ENCODE measurements around the gene SNRNP200.
"Not testable (repeated sequence)": the region's sequence is repeated elsewhere in the genome, so short reads cannot be mapped to it uniquely, and the experiment has no call there.

Gene SNRNP200

DNA sequence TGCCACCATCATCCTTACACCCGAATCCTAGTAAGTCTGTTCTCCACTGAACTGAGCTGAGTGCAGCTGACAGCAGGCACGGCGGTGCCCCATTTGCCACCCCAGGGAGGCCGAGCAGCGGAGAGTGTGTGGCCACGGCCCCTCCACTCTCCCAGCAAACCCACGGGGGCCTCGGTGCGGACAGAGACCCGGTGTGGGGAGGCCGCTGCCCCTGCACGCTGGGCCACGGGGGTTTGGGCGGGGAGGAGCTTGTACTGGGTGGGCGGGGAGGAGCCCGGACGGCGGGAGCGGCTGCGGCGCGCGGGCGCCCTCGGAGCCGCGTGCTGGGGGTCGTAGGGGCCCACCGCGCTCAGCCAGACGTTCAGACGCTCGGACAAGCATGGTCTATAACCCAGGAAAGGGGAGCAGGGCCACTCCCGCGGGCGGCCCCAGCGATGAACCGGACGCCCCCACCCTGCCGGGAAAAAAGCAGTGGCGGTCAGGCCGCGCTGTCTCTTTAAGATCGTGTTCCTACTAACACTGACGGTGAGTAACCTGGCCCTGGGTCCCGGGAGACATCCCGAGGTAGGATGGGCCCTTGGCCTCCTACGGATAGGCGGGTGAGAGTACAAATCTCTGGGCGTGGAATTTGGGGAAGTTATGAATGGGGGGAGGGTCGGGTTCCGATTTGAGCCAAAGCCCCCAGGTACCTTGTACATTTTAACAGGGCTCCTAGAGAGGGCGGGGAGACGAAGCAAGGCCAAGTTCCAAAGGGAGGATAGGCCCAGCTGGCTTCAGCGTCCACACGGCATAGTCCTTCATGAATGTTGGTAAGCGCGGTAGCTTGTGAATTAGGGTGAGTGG lies 19.9 kb upstream of the SNRNP200 start, which contains the start of gene ITPRIPL1:
ITPRIPL1 (plus strand) TSS at position 277 of the 843 bp plus-strand sequence; CDS start at position 800, 523 bp downstream.
- peak in 3 of 5 experiments; percentile 9 to 52 (median 21) for DNase-seq

DNA sequence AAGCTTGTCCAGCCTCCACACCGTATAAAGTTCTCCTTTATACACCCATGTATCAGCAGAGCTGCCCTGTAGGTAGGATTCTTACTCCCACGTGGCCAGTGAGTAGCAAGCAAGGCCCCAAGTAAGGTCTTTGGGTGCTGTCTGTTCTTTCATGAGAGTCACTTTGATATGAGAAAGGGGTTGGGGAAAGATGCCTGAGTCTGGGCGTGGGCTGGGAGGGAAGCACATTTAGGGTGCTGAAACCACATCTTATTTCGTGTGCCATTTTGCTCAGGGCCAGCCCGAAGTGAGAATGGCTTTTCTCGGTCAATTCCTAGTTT lies 19.3 kb upstream of the SNRNP200 start:
- peak in 2 of 5 experiments; percentile 36 to 53 for DNase-seq

GRCh38 chr2:96323849-96324248 lies 18.5 kb upstream of the SNRNP200 start:
- no peak for DNase-seq

GRCh38 chr2:96320728-96321622 lies 15.6 kb upstream of the SNRNP200 start:
- DNase-seq = peak in 2 of 5 experiments; percentile 3 to 50

DNA sequence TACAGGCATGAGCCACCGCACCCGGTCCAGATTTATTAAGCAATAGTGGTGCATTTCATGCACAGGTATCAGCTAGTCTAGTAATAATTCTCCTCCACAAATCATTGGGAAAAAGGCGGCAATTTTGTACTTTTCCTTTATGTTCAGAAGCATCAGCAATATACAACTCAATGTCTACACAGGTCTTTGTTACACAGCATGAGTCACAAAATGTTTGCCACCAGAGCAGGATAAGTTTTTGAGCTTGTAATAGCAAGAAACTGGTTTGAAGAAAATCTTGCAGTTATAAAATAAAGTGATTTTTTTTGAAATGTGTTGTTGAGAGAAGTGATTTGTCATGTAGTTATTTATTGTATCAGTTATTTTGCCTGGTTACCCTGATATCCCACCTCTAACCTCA lies 15.0 kb upstream of the SNRNP200 start:
- no peak for DNase-seq

GRCh38 chr2:96319396-96319795 lies 14.1 kb upstream of the SNRNP200 start:
- DNase-seq = peak in 1 of 5 experiments; percentile 54

- no peak for DNase-seq
These were observed 13.4 kb upstream of the SNRNP200 start for GRCh38 chr2:96318723-96319122.

- DNase-seq = no peak
These were observed 12.2 kb upstream of the SNRNP200 start for GRCh38 chr2:96317584-96317997.

GRCh38 chr2:96316999-96317398 lies 11.7 kb upstream of the SNRNP200 start:
- DNase-seq = no peak

- DNase-seq = peak in 1 of 5 experiments; percentile 49
These were observed 10.2 kb upstream of the SNRNP200 start for GRCh38 chr2:96315400-96316071.

DNA sequence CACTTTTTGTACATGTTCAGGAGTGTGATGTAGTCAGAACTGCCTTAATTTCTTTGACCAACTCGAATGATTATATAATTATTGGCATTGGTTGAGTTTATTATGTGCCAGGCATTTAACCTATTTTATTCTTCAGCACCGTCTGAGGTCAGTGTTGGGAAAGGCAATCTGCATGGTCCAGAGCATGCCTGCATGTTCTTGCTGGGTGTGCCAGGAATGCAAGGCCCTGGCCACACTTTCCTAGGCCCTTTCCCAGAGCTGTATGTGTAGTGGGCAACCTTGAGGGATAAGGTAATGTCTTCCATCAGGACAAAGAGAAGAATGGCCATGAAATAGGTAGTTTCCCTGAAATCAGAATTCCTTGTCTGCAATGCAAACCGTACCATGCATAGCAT lies 9.7 kb upstream of the SNRNP200 start:
- no peak for DNase-seq

DNA sequence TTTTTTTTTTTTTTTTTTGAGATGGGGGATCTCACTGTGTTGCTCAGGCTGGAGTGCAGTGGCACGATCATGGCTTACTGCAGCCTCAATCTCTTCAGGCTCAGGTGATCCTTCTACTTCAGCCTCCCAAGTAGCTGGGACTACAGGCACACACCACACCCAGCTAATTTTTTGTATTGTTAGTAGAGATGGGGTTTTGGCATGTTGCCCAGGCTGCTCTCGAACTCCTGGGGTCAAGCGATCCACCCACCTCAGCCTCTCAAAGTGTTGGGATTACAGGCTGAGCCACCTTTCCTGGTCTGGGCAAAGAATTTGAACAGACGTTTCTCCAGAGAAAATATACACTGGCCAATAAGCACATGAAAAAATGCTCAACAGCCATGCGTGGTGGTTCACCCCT lies 2.9 kb upstream of the SNRNP200 start:
- no peak for DNase-seq

DNA sequence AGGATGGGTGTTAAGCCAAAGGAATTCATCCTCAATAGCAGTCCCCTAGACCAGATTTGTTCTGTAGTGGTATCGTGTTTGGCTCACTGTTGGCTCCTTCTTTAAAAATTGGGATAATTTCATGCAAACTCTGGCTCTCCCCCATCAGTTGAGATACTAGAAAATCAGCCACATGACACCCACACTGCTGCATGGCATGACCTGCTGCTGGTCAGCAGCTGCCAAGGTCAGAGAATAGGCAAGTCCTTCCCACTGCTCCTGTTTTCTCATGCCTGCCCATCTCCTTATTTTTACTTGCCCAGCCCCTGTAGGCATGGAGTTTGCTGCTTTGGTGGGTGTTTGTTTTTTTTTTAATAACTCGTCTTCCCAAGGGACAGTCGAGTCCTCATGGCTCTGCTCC lies 1.0 kb upstream of the SNRNP200 start:
- DNase-seq = no peak

- peak in 1 of 5 experiments; percentile 18 for DNase-seq
These were observed 598 bp upstream of the SNRNP200 start for GRCh38 chr2:96305979-96306308.

- DNase-seq = no peak
These were observed 740 bp downstream of the SNRNP200 start for GRCh38 chr2:96304606-96305005.

GRCh38 chr2:96301865-96302264 lies 3.5 kb downstream of the SNRNP200 start:
- no peak for DNase-seq

DNA sequence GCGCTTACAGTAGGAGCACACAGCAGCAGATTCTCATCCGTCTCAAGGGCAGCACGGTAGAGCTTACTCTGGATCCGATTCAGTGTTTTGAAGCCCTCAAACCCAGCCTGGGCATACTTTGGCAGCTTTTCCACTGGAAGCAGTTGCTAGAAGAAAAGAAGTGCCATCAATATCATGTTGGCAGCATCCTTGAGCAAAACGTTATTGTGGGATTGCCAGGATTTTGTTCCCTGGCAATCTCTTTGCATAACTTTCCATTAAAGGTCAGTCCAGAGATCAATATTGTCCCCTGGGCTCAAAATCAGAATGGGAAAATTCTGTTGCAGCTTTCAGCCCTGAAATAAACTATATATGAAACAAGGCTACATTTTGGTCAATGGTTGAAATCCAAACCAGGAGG lies 8.4 kb downstream of the SNRNP200 start:
- no peak for DNase-seq

DNA sequence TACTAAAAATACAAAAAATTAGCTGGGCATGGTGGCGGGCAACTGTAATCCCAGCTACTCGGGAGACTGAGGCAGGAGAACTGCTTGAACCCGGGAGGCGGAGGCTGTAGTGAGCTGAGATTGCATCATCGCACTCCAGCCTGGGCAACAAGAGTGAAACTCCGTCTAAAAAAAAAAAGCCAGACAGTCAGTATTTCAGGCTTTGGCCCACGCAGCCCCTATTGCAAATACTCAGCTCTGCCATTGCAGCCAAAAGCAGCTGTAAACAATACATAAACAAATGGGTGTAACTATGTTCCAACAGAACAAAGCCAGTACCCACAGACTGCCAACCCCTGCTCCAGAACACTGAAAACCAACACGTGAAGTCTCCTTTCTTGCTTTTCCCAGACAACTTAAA lies 11.1 kb downstream of the SNRNP200 start:
- not testable (repeated sequence) for DNase-seq

- DNase-seq = no peak
These were observed 13.6 kb downstream of the SNRNP200 start for GRCh38 chr2:96291751-96292150.

- DNase-seq = no peak
These were observed 18.0 kb downstream of the SNRNP200 start for GRCh38 chr2:96287273-96287856.

- DNase-seq = no peak
These were observed 28.4 kb downstream of the SNRNP200 start for GRCh38 chr2:96276787-96277499.

Measured in T-helper 2 cell (primary cell).